Adrenal gland (tissue), 5 donors: ENCODE data around the gene CMTM4.

ENCODE experiments used
- POLR2A ChIP-seq, 2 donors: fragments of 450-650 bp; IDR thresholded peaks; one replicate each; pipeline ENCODE4 v1.6.1; 2017; ENCODE audit warnings: antibody characterized with exemption in 2 of 2, mild to moderate bottlenecking in 2 of 2, moderate library complexity in 1 of 2
- TF ChIP-seq, protein P1 (sequence below), 6 experiments: fragments of 450-650 bp in 4 of 6; fragments of 200-600 bp in 2 of 6; sonication (generic) in 1 of 6; IDR thresholded peaks; 1 replicate in 5 of 6; 2 replicates in 1 of 6; pipeline versions ENCODE4 v1.5.1 to v1.8.0; 2016 to 2021; ENCODE audit warnings: antibody characterized with exemption in 6 of 6, mild to moderate bottlenecking in 2 of 6, moderate library complexity in 1 of 6
- donor health status: DM: no; HTN: no; CAD: no.

- TF ChIP-seq, protein P1, sequence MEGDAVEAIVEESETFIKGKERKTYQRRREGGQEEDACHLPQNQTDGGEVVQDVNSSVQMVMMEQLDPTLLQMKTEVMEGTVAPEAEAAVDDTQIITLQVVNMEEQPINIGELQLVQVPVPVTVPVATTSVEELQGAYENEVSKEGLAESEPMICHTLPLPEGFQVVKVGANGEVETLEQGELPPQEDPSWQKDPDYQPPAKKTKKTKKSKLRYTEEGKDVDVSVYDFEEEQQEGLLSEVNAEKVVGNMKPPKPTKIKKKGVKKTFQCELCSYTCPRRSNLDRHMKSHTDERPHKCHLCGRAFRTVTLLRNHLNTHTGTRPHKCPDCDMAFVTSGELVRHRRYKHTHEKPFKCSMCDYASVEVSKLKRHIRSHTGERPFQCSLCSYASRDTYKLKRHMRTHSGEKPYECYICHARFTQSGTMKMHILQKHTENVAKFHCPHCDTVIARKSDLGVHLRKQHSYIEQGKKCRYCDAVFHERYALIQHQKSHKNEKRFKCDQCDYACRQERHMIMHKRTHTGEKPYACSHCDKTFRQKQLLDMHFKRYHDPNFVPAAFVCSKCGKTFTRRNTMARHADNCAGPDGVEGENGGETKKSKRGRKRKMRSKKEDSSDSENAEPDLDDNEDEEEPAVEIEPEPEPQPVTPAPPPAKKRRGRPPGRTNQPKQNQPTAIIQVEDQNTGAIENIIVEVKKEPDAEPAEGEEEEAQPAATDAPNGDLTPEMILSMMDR (IDR thresholded peaks at IDR 0.05): no peak
- no peak for TF ChIP-seq POLR2A (IDR thresholded peaks at IDR 0.05)
Measured at GRCh38 chr16:66741950-66742808, 45.6 kb upstream of the CMTM4 start.
